SU-DHL-6 (cell line): Measurements from ENCODE around the gene MTPN.
A peak's percentile ranks its signal among the peaks of the same experiment; 100 is the strongest.

Experiments used
- H2AFZ ChIP-seq: fragments of 200-600 bp; sonication (generic); 2 replicates; pipeline ENCODE4 v1.6.1; 2014; ENCODE audit warnings: low read depth, mild to moderate bottlenecking, moderate library complexity, mixed read lengths, antibody characterized with exemption, low read length; ENCODE audit not compliant: severe bottlenecking
- H3F3A ChIP-seq: fragments of 200-600 bp; shearing (Covaris generic); 2 replicates; pipeline ENCODE4 v1.6.0; 2016; ENCODE audit warnings: antibody characterized with exemption, mild to moderate bottlenecking; ENCODE audit not compliant: insufficient read depth
- H3K27ac ChIP-seq: fragments of 200-600 bp; sonication (generic); 2 replicates; pipeline ENCODE4 v1.5.1; 2016; ENCODE audit warnings: low read depth, mild to moderate bottlenecking, low read length, moderate library complexity, mixed read lengths
- H3K27me3 ChIP-seq: fragments of 200-600 bp; sonication (generic), shearing (Covaris generic); 2 replicates; pipeline ENCODE4 v1.6.0; 2014; ENCODE audit warnings: mild to moderate bottlenecking, low read length
- H3K36me3 ChIP-seq: fragments of 200-600 bp; sonication (generic); 2 replicates; pipeline ENCODE4 v1.6.1; 2014; ENCODE audit warnings: mild to moderate bottlenecking, low read length, mixed read lengths
- H3K4me2 ChIP-seq: fragments of 300-600, 200-600 bp; shearing (Covaris generic), sonication (generic); 2 replicates; pipeline ENCODE4 v1.6.0; 2014; ENCODE audit warnings: low read length, low read depth, mild to moderate bottlenecking; ENCODE audit not compliant: poor library complexity, severe bottlenecking
- H3K4me3 ChIP-seq: fragments of 200-600 bp; sonication (generic); 2 replicates; pipeline ENCODE4 v1.5.1; 2014; ENCODE audit warnings: antibody characterized with exemption, low read length, mild to moderate bottlenecking, mixed read lengths; ENCODE audit not compliant: insufficient read depth, poor library complexity, severe bottlenecking
- H3K79me2 ChIP-seq: fragments of 200-600 bp; sonication (generic); 2 replicates; pipeline ENCODE4 v1.6.1; 2014; ENCODE audit warnings: mild to moderate bottlenecking, low read length, moderate library complexity; ENCODE audit not compliant: insufficient read depth
- H3K9ac ChIP-seq: fragments of 200-600 bp; sonication (generic); 2 replicates; pipeline ENCODE4 v1.7.0; 2014; ENCODE audit warnings: mild to moderate bottlenecking, low read length
- H3K9me2 ChIP-seq: fragments of 200-600 bp; sonication (generic); replicated peaks from 2 replicates; pipeline ENCODE4 v1.6.1; 2014; ENCODE audit warnings: low read length; ENCODE audit not compliant: insufficient read depth
- H3K9me3 ChIP-seq: fragments of 200-600 bp; sonication (generic); 2 replicates; pipeline ENCODE4 v1.6.1; 2014; ENCODE audit warnings: low read length, mixed read lengths; ENCODE audit not compliant: insufficient read depth
- H4K20me1 ChIP-seq: fragments of 200-600 bp; sonication (generic); 2 replicates; pipeline ENCODE4 v1.6.1; 2014; ENCODE audit warnings: low read depth, mild to moderate bottlenecking, antibody characterized with exemption, low read length, moderate library complexity, mixed read lengths
- EZH2phosphoT487 ChIP-seq: fragments of 200-600 bp; sonication (generic), shearing (Covaris generic); conservative IDR thresholded peaks from 2 replicates; pipeline ENCODE4 v1.6.1; 2018; ENCODE audit warnings: mild to moderate bottlenecking, antibody characterized with exemption, low read length, moderate library complexity, mixed read lengths
- TF ChIP-seq, protein P1 (sequence below): fragments of 200-600 bp; sonication (generic); IDR thresholded peaks from one replicate; pipeline ENCODE4 v1.5.1; 2017; ENCODE audit warnings: antibody characterized with exemption, mild to moderate bottlenecking, low read length, moderate library complexity; ENCODE audit not compliant: insufficient read depth, poor library complexity, severe bottlenecking

MTPN gene

DNA sequence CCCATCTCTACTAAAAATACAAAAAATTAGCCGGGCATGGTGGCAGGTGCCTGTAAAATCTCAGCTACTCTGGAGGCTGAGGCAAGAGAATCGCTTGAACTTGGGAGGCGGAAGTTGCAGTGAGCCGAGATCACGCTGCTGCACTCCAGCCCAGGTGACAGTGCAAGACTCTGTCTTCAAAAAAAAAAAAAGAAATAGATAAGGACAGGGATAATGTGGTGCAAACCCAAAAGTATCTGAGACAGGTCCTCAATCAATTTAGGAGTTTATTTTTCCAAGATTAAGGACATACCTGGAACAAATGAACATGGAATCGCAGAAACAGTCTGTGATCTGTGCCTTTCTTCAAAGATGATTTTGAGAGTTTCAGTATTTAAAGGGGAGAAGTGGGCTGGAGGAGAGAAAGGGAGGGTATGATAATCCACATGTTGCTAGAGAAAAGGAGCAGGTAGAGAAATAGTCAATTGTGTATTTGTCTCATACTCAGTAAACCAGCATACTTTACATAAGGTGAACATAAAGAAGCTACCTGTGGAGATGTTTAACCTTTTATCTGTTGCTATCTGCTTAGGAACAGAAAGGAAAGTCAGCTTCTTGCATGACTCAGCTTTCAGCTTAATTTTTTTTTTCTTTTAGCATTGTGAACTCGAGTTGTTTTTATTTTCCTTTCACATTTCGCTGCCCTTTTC, 4.9 kb upstream of the MTPN start:
- no peak overlapping the region for H2AFZ ChIP-seq

DNA sequence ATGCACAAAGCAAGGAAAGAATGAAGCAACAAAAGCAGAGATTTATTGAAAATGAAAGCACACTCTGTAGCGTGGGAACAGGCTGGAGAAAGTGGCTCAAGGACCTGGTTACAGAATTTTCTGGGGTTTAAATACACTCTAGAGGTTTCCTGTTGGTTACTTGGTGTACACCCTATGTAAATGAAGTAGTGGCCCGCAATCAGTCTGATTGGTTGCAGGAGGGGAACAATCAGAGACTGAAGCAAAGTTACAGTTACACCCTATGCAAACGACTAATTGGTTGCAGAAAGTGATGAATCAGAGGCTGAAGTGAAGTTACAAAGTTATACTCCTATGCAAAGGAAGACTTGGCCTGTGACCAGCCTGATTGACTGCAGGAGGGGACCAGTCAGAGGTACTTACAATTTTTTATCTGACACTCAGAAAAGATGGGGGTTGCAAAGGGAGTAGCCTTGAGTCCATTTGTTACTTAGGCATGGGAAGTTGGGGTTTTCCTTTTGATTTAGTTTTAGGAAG, 3.6 kb upstream of the MTPN start:
- H3K9me3 ChIP-seq: no peaks in the 10 kb centered on the region
- H3K36me3 ChIP-seq: no peaks in the 10 kb centered on the region
- peaks cover 14% of the 10 kb centered on the region for H3K79me2 ChIP-seq
- peak overlapping the region; percentile 9 for H3K4me2 ChIP-seq
- H3K4me3 ChIP-seq: no peak overlapping the region
- no peak overlapping the region for H3K27ac ChIP-seq
- H3K9ac ChIP-seq: no peak overlapping the region
- H3K27me3 ChIP-seq: no peaks in the 10 kb centered on the region
- TF ChIP-seq EZH2phosphoT487: no peak
- TF ChIP-seq, protein P1, sequence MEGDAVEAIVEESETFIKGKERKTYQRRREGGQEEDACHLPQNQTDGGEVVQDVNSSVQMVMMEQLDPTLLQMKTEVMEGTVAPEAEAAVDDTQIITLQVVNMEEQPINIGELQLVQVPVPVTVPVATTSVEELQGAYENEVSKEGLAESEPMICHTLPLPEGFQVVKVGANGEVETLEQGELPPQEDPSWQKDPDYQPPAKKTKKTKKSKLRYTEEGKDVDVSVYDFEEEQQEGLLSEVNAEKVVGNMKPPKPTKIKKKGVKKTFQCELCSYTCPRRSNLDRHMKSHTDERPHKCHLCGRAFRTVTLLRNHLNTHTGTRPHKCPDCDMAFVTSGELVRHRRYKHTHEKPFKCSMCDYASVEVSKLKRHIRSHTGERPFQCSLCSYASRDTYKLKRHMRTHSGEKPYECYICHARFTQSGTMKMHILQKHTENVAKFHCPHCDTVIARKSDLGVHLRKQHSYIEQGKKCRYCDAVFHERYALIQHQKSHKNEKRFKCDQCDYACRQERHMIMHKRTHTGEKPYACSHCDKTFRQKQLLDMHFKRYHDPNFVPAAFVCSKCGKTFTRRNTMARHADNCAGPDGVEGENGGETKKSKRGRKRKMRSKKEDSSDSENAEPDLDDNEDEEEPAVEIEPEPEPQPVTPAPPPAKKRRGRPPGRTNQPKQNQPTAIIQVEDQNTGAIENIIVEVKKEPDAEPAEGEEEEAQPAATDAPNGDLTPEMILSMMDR: no peak
- no peaks in the 10 kb centered on the region for H3F3A ChIP-seq
- peak overlapping the region; percentile 27 for H2AFZ ChIP-seq
- H3K9me2 ChIP-seq: no peaks in the 10 kb centered on the region
- peaks cover 5% of the 10 kb centered on the region; the same call in 1 of the 2 replicates for H4K20me1 ChIP-seq

More for the DNA sequence above, 4.9 kb upstream of the MTPN start:
- H3K9me2 ChIP-seq: no peaks in the 10 kb centered on the region
- no peak overlapping the region for H3K4me2 ChIP-seq
- no peaks in the 10 kb centered on the region for H3K27me3 ChIP-seq
- TF ChIP-seq EZH2phosphoT487: no peak
- TF ChIP-seq, protein P1: no peak
- H3F3A ChIP-seq: no peaks in the 10 kb centered on the region
- H4K20me1 ChIP-seq: no peaks in the 10 kb centered on the region
- H3K9ac ChIP-seq: no peak overlapping the region
- no peak overlapping the region for H3K27ac ChIP-seq
- no peaks in the 10 kb centered on the region for H3K36me3 ChIP-seq
- H3K9me3 ChIP-seq: no peaks in the 10 kb centered on the region
- H3K4me3 ChIP-seq: no peak overlapping the region
- H3K79me2 ChIP-seq: no peaks in the 10 kb centered on the region

DNA sequence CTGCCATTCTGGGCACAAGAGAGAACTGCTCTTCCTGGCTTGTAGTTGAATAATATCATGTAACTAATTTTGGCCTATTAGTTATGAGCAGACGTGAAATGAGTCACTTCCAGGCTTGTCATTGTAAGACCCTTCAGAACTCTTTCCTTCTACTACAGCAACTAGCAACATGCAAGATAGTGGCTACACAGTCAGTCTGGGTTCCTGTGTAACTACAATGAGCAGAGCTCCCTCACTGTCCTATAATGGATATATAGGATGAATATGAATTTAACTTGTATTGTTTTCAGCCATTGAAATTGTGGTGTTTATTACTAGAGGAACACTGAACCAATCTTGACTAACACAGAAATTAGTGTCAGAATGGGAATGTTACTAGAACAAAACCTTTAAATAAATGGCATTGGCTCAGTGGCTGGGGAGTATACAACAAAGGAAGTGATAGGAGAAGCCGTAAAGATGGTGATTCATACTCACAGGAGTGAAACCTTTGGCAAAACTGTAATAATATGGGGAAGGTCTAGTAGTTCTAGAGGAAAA, 2.9 kb upstream of the MTPN start:
- no peaks in the 10 kb centered on the region for H3K9me2 ChIP-seq
- no peaks in the 10 kb centered on the region for H3K9me3 ChIP-seq
- H3K4me2 ChIP-seq: peak overlapping the region; percentile 9
- peaks cover 12% of the 10 kb centered on the region; the same call in 1 of the 2 replicates for H4K20me1 ChIP-seq
- TF ChIP-seq EZH2phosphoT487: no peak
- TF ChIP-seq, protein P1: no peak
- H3K9ac ChIP-seq: no peak overlapping the region
- peak overlapping the region; percentile 27 for H2AFZ ChIP-seq
- H3K79me2 ChIP-seq: peaks cover 20% of the 10 kb centered on the region
- H3K27ac ChIP-seq: no peak overlapping the region
- H3K36me3 ChIP-seq: 0 out of 2 replicates have a peak, but pooled peaks cover under 1% of the 10 kb centered on the region
- H3F3A ChIP-seq: no peaks in the 10 kb centered on the region
- H3K27me3 ChIP-seq: no peaks in the 10 kb centered on the region
- no peak overlapping the region for H3K4me3 ChIP-seq
